ENCODE data around the gene TRIM44.

DNA sequence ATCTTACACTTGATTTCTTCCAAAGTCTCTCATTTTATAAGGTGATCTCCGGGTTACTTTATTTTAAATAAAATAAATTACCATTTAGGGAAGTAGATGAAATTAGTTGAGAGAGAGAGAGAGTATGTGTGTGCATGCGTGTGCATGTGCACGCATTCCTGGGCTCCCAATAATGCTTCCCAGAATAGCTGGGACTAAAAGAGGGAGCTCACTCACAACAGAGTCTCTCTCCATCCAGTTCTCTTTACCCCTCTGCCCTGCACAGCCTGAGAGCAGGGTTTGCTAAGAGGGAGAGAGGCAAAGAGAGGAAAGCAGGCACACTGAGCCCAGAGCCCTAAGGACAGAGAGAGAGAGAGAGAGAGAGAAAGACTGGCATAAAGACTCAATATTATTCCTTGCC is 11.3 kb upstream of the TRIM44 start:
- TF ChIP-seq POLR2A (IDR thresholded peaks at IDR 0.05; ENCODE audit: low read length) (no peak), GATA1 (IDR thresholded peaks at IDR 0.05; ENCODE audit: low read depth, low read length) (no peak)
